Psoas muscle (tissue), 8 donors: Measurements from ENCODE around the gene NDUFB5. TPM values are rescaled to one million over a fixed set of nuclear protein-coding genes. Genes with fewer than 3 reads are reported as not detected.
A peak's percentile ranks its signal among the peaks of the same experiment; 100 is the strongest.

Source experiments
- ATAC-seq, 4 donors: fragments of 200-7000 bp; cut with Tn5 transposase; one replicate each; pipeline ENCODE4 v1.9.1; 2020; ENCODE audit warnings: moderate library complexity in 3 of 4, mild to moderate bottlenecking in 2 of 4
- DNase-seq, 2 donors: peaks; one replicate each; pipeline ENCODE4 v3.0.0-alpha.2; 2020
- H3K27ac ChIP-seq: fragments of 200-600 bp; one replicate; pipeline ENCODE4 v1.8.0; 2022
- H3K27me3 ChIP-seq, 3 donors: fragments of 200-600 bp in 1 of 3; one replicate each; pipeline versions ENCODE4 v1.6.1 to v1.8.0; 2013 to 2022; ENCODE audit warnings: low read length in 2 of 3, mild to moderate bottlenecking in 2 of 3, moderate library complexity in 1 of 3; ENCODE audit not compliant: insufficient read depth in 3 of 3
- H3K36me3 ChIP-seq, 2 donors: fragments of 200-600 bp in 1 of 2; one replicate each; pipeline versions ENCODE4 v1.6.1 to v1.8.0; 2013 to 2022; ENCODE audit warnings: low read depth in 1 of 2, mild to moderate bottlenecking in 1 of 2, moderate library complexity in 1 of 2; ENCODE audit not compliant: insufficient read depth in 1 of 2
- H3K4me1 ChIP-seq: fragments of 200-600 bp; one replicate; pipeline ENCODE4 v1.8.0; 2022
- H3K4me3 ChIP-seq: fragments of 200-600 bp; one replicate; pipeline ENCODE4 v1.8.0; 2022; ENCODE audit warnings: mild to moderate bottlenecking
- H3K9me3 ChIP-seq: fragments of 200-600 bp; one replicate; pipeline ENCODE4 v1.8.0; 2022
- WGBS, 3 donors: extraction: QIAGEN DNeasy Blood & Tissue Kit; methylation state at CpG; one replicate each; pipeline versions ENCODE4 v1.1.6 to v1.1.7; 2013; 5-methylcytosine and 5-hydroxymethylcytosine counted together
- intact Hi-C, 2 donors: fragments of 100-400 bp; cut with DNase I; formaldehyde crosslinking; loops; one replicate each; pipeline versions ENCODE4 v1.11.0 to v1.14.2; 2022
- polyA plus RNA-seq, 3 donors: library from polyadenylated mRNA; stranded (reverse); fragments of 200-250 nt; gene quantifications; one replicate each; pipeline ENCODE4 v1.2.3, GENCODE V29; 2013
- total RNA-seq, 4 donors: library from RNA; stranded (reverse); fragmentation: NEBNext Ultra II Directional in 2 of 4; extraction: Animal tissue kit (Norgen Biotek cat#: 25700) in 2 of 4; gene quantifications; one replicate each; pipeline versions ENCODE4 v1.2.1 to v1.2.4, GENCODE V29; 2021 to 2023
- TF ChIP-seq, protein P1 (sequence below): fragments of 200-600 bp; IDR thresholded peaks from one replicate; pipeline ENCODE4 v1.8.0; 2022; ENCODE audit warnings: antibody characterized with exemption
- donor health status: healthy with polysubstance abuse.
- donor health status: DM: no; HTN: no; CAD: no; lungs with moderate emphysema.
- donor health status: Bipolar disorder and iron deficiency.
- donor health status: healthy.
- donor health status: DM: yes; HTN: yes; CAD: no.
- donor health status: DM: no; HTN: no; CAD: no.
- donor health status: DM: no; HTN: no; CAD: no.
- donor health status: DM: yes; HTN: yes; CAD: no.

NDUFB5 gene
- total and polyA plus RNA-seq, 7 donors, result 147 to 261 (median 181) TPM

DNA sequence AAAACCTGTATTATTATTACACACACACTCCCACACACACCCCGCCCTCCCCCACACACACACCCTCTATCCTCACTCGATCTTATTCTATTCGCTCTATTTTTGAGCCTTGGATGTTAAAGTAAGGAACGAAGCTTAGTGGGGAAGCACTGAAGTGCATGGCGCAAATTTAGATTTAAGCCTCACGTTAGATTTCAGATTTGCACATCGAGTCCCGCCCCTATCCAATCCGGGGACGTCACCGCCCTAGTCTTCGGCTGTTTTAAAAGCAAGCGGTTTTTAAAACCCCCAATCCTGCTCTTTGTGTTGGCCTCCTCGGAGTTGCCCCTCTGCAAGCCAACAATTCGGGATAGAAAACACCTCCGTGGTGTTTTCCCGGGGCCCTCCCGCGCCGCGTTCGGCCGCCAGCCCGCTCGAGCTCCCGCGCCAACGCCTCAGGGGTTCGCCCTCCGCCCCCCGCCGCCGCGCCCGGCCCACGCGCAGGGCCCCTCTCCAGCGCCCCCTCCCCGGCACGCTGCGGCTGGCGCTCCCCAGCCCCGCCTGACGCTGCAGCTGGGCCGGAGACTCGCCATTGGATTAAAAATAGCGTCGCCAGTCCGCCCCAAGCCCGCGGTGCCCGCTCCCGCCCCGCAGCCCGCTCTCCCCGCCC is 48.0 kb downstream of the NDUFB5 start, which contains the start of gene USP13:
TSS of gene USP13 (plus strand) at position 594 of the 649 bp plus-strand sequence. CDS start 186 bp downstream, outside the sequence.
- TF ChIP-seq, protein P1, sequence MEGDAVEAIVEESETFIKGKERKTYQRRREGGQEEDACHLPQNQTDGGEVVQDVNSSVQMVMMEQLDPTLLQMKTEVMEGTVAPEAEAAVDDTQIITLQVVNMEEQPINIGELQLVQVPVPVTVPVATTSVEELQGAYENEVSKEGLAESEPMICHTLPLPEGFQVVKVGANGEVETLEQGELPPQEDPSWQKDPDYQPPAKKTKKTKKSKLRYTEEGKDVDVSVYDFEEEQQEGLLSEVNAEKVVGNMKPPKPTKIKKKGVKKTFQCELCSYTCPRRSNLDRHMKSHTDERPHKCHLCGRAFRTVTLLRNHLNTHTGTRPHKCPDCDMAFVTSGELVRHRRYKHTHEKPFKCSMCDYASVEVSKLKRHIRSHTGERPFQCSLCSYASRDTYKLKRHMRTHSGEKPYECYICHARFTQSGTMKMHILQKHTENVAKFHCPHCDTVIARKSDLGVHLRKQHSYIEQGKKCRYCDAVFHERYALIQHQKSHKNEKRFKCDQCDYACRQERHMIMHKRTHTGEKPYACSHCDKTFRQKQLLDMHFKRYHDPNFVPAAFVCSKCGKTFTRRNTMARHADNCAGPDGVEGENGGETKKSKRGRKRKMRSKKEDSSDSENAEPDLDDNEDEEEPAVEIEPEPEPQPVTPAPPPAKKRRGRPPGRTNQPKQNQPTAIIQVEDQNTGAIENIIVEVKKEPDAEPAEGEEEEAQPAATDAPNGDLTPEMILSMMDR, result peak; percentile 4
- WGBS, 3 donors, result 1% methylated on average over 44 to 56 of the region's 56 CpGs
- no peaks in the 10 kb centered on the region for H3K36me3 ChIP-seq
- H3K4me3 ChIP-seq, result peak within 1 kb of the TSS; percentile 91
- peak; percentile 51 to 63 (median 62) for ATAC-seq
- H3K27me3 ChIP-seq, result no peaks in the 10 kb centered on the region
- no peaks in the 10 kb centered on the region for H3K9me3 ChIP-seq
- H3K27ac ChIP-seq, result peak within 1 kb of the TSS; percentile 98
- H3K4me1 ChIP-seq, result peaks cover 31% of the 10 kb centered on the region
- DNase-seq, result peak; percentile 69 to 86
- intact Hi-C loops, result loop anchor here (2.0 kb wide), 2 partner anchors 80 to 82 kb away; no protein-coding TSS in a partner anchor

DNA sequence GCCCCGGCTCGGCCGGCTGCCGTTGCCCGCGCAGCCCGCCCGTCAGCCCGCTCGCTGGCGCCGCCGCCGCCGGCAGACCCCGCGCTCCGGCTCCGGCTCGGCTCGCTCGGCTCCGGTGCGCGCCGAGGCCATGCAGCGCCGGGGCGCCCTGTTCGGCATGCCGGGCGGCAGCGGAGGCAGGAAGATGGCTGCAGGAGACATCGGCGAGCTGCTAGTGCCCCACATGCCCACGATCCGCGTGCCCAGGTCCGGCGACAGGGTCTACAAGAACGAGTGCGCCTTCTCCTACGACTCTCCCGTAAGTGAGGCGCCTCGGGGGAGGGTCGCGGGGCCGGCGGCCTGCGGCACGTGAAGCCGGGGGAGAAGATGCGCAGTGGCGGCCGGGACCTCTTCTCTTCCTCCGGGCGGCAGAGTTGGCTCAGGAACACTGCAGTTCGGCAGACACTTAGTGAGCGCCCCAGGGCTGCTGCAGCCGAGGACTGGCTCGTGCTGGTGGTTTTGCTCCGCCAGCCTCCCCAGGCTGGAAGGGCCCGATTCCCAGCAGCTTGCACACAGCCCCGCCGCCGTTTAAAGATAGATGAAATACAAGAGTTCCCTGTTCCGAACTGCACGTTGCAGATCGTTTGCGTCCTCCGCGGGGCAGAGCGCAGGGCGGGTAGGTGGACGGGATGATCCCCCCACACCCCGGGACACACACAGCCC is 48.7 kb downstream of the NDUFB5 start:
- TF ChIP-seq, protein P1, result no peak
- intact Hi-C loops, result loop anchor here (2.0 kb wide), 2 partner anchors 80 to 82 kb away; no protein-coding TSS in a partner anchor
- Histone ChIP-seq H3K9me3 (no peaks in the 10 kb centered on the region), H3K27me3 (no peaks in the 10 kb centered on the region), H3K4me1 (peaks cover 33% of the 10 kb centered on the region), H3K36me3 (no peaks in the 10 kb centered on the region), H3K27ac (peak overlapping the region; percentile 98), H3K4me3 (peak overlapping the region; percentile 91)
- 0 to 1% (median 0%) methylated on average over 41 to 77 of the region's 77 CpGs for WGBS, 3 donors
- ATAC-seq, result peak; percentile 77 to 82 (median 80)
- DNase-seq, result peak; percentile 78 to 90

DNA sequence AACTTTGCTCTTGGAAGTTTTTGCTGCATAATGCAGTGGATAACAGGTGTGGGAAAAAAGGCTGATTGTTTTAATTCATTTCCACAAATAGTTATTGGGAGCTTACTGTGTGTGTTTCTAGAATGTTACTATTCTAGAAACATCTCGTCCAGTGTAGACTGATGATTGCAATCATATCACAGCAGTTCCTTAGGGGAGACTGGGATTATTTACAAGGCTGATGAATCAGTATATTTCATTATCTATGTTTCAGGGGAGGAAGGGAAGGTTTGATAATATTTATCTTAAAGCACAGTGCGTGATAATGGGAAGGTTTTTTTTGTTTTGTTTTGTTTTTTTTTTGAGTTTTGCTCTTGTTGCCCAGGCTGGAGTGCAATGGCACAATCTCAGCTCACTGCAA is 50.6 kb downstream of the NDUFB5 start:
- 53 to 71% (median 61%) methylated on average over 2 of the region's 2 CpGs for WGBS, 3 donors
- ATAC-seq (no peak), DNase-seq (no peak)
- peak overlapping the region; percentile 98 for H3K27ac ChIP-seq
- intact Hi-C loops, result no loop called here
- no peaks in the 10 kb centered on the region for H3K27me3 ChIP-seq
- no peaks in the 10 kb centered on the region for H3K9me3 ChIP-seq
- TF ChIP-seq, protein P1, result no peak
- H3K4me3 ChIP-seq, result peak overlapping the region; percentile 91
- peaks cover 52% of the 10 kb centered on the region for H3K4me1 ChIP-seq
- no peaks in the 10 kb centered on the region for H3K36me3 ChIP-seq

DNA sequence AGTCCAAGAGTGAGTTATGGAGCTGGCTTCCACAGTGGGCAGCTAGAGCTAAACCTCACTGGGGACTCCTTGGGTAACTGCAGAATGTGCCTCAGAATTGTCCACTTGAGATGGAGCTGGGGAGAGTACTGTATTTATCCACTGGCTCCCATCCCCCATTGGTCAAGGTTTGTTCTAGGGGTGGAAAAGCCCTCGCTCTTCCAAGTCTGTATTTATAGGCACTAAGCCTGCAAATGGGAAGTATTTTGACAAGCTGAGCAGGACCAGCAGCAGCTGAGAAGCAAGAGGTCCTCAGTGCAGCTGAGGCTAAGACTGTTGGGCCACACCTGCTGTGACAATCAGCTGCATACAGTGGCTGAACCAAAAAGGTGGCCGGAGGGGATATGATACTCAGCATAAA is 54.0 kb downstream of the NDUFB5 start:
- intact Hi-C loops, result no loop called here
- DNase-seq (no peak), ATAC-seq (peak; percentile 12 to 47 (median 13))
- no peaks in the 10 kb centered on the region for H3K36me3 ChIP-seq
- H3K4me1 ChIP-seq, result peaks cover 72% of the 10 kb centered on the region
- peak overlapping the region; percentile 98 for H3K27ac ChIP-seq
- no peaks in the 10 kb centered on the region for H3K27me3 ChIP-seq
- WGBS, 3 donors, result 24 to 43% (median 27%) methylated on average over 2 of the region's 2 CpGs
- TF ChIP-seq, protein P1, result no peak
- H3K4me3 ChIP-seq, result peak overlapping the region; percentile 25
- H3K9me3 ChIP-seq, result no peaks in the 10 kb centered on the region
